Spleen (tissue), 7 donors: ENCODE data around the gene HNMT.
"Not testable (repeated sequence)": the region's sequence is repeated elsewhere in the genome, so short reads cannot be mapped to it uniquely, and the experiment has no call there.

Experiments used
- POLR2A ChIP-seq, 3 donors: fragments of 450-650 bp; IDR thresholded peaks; one replicate each; pipeline ENCODE4 v1.5.1; 2017; ENCODE audit warnings: antibody characterized with exemption in 3 of 3, mild to moderate bottlenecking in 1 of 3
- TF ChIP-seq, protein P1 (sequence below), 11 experiments: fragments of 200-600 bp in 7 of 11; fragments of 450-650 bp in 4 of 11; sonication (generic) in 4 of 11; IDR thresholded peaks in 8 of 11; conservative IDR thresholded peaks in 3 of 11; 1 replicate in 7 of 11; 2 replicates in 4 of 11; pipeline versions ENCODE4 v1.4.0 to v1.8.0; 2016 to 2021; ENCODE audit warnings: antibody characterized with exemption in 11 of 11, inconsistent platforms in 4 of 11, mild to moderate bottlenecking in 1 of 11
- donor health status: DM: no; HTN: no; CAD: no; lungs with moderate emphysema.
- donor health status: DM: no; HTN: no; CAD: no.
- donor health status: DM: no; HTN: no; CAD: no.

DNA sequence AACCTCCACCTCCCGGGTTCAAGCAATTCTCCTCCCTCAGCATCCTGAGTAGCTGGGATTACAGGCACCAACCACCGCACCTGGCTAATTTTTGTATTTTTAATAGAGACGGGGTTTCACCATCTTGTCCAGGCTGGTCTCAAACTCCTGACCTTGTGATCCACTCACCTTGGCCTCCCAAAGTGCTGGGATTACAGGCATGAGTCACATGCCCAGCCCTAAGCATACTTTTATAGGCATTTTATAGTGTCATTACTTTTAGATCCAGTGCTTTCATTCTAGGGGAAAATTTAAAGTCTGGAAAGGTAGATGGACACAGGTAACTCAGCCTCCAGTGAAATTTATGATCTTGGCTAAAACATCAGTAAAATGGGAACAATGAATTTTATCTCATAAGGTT, 7.0 kb downstream of the HNMT start:
- TF ChIP-seq, protein P1, sequence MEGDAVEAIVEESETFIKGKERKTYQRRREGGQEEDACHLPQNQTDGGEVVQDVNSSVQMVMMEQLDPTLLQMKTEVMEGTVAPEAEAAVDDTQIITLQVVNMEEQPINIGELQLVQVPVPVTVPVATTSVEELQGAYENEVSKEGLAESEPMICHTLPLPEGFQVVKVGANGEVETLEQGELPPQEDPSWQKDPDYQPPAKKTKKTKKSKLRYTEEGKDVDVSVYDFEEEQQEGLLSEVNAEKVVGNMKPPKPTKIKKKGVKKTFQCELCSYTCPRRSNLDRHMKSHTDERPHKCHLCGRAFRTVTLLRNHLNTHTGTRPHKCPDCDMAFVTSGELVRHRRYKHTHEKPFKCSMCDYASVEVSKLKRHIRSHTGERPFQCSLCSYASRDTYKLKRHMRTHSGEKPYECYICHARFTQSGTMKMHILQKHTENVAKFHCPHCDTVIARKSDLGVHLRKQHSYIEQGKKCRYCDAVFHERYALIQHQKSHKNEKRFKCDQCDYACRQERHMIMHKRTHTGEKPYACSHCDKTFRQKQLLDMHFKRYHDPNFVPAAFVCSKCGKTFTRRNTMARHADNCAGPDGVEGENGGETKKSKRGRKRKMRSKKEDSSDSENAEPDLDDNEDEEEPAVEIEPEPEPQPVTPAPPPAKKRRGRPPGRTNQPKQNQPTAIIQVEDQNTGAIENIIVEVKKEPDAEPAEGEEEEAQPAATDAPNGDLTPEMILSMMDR (IDR thresholded peaks at IDR 0.05 in 8 of 11, conservative IDR thresholded peaks at IDR 0.05 in 3 of 11), result not testable (repeated sequence)
- TF ChIP-seq POLR2A (IDR thresholded peaks at IDR 0.05), result not testable (repeated sequence)
